Measurements from ENCODE around the gene ZBTB20.
A peak's percentile ranks its signal among the peaks of the same experiment; 100 is the strongest.

Gene ZBTB20

GRCh38 chr3:114886905-114887304, 260.2 kb downstream of the ZBTB20 start:
- in situ Hi-C loops (cut with MboI; ENCODE audit: low pct_unique_long_range_greater_than_20kb, low sequenced_read_pairs) = no loop called here
- DNase-seq = no peak

DNA sequence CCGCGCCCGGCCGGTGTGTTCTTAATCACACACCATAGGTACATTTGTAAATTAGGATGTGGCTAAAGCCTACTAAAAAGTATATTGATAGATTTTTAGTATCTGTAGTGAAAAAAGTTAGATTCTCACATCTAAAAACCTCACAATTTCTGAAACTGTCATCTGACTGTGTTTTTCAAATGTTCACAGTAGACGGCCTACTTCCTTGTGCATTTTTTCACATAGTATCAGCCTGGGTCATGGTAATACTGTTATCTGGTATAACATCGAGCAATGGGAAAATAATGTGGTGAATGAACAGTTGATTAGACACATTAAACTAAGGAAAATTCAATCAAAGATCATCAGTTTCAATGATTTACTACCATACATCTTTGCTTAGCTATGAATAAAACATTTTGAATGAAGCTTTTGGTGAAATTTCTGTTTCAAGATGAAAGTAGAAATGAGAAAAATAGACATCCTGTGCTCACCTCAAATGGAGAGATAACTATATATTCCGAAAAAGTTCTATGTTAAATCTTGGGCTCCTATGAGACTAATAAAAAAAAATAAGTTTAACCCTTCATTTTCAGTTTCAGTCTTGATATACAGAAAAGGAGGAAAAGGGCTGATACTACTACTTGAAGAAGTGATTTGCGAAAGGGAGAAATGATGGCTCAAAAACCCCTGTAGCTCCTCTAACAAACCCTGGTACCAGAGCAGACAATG, 262.7 kb downstream of the ZBTB20 start:
- in situ Hi-C loops (cut with MboI; ENCODE audit: low pct_unique_long_range_greater_than_20kb, low sequenced_read_pairs) = no loop called here

GRCh38 chr3:114880078-114880477, 267.0 kb downstream of the ZBTB20 start:
- in situ Hi-C loops (cut with MboI; ENCODE audit: low pct_unique_long_range_greater_than_20kb, low sequenced_read_pairs) = no loop called here
- no peak for DNase-seq

More for the DNA sequence above, 262.7 kb downstream of the ZBTB20 start:
- DNase-seq = no peak

GRCh38 chr3:114879059-114880031, 267.7 kb downstream of the ZBTB20 start:
- DNase-seq = peak; percentile 57
- in situ Hi-C loops (cut with MboI; ENCODE audit: low pct_unique_long_range_greater_than_20kb, low sequenced_read_pairs) = no loop called here

DNA sequence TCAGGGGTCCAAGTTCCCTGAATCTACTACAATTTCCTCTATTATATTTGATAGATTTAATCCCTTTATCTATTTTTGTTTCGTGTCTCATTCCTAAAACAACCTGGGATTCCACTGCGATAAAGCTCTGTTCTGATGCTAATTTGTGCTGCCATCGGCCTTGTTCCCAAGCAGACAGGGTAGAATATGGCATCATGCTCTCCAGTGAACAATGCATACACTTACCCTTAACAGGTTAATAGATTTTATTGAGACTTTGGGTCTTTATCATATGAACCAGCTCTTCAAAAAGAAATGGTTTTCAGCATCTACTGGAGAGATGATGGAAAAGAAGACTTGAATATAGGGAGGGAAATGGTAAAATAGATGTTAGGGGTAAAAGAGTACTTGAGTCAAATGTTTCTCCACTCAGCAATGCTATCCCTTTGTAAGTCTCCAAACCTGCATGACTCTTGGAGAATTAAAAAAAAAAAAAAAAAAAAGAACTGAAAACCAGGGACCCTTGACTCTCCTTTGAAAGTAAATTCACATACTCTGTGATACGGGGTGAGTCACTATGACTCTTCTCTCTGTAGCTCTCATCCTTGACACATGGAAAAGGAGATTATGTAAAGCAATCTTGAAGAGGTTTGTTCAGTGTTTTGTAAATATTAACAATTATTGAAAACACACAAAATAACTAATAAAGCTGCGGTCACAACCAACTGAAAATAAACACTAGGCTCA, 268.8 kb downstream of the ZBTB20 start:
- in situ Hi-C loops (cut with MboI; ENCODE audit: low pct_unique_long_range_greater_than_20kb, low sequenced_read_pairs) = no loop called here
- no peak for DNase-seq

DNA sequence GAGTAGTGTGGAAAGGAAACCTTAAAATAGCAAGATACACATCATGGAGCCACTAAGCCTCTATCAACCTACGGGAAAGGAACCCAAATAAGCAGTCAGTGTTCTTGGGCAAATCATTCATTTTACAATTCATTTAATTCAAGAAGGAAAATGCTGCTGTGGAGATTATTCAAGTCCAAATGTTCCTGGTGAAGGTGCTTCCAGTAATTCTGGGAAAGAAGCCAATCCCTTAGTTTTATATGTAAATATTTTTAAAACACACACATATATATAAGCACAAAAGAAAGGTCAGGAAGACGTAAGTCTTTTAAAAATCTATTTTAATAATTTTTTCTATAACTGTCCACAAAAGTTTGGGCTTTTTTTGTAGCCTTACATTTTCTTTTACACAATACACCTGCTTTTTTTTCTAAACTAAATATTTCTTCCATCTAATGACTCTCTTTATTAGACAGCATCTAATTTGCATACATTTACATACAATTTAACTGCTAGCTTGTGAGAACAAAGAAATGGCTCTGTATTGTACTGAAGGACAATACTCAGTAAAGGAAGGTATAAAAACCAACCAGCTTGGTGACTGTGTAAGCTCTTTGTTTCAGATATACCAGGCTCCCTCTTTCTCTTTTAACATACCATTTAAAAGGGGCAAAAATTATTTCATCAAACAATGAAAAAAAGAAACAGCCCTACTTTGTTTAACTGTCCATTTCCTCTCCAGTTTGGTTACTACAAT, 269.5 kb downstream of the ZBTB20 start:
- in situ Hi-C loops (cut with MboI; ENCODE audit: low pct_unique_long_range_greater_than_20kb, low sequenced_read_pairs) = no loop called here
- DNase-seq = no peak

DNA sequence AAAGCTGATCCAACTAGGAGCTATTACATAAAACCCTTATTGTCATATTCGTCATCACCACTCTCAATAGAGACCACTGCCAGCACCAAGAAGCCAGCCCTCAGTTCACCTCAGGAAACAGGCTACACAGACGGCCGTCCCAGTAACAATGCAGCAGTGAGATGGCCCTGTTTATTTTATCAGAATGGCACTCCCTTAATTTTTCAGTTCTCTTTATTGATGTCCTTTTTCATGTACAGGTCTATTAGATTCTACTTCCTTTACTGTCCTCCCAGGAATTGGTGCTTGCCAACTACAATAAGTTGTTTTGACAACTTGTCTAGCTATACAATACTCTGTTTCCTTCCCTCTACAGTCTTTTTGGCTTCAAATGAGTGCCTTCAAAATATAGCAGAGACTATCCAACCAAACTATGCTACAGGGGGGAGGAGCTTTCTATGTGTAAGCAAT, 272.5 kb downstream of the ZBTB20 start:
- in situ Hi-C loops (cut with MboI; ENCODE audit: low pct_unique_long_range_greater_than_20kb, low sequenced_read_pairs) = no loop called here
- DNase-seq = no peak

DNA sequence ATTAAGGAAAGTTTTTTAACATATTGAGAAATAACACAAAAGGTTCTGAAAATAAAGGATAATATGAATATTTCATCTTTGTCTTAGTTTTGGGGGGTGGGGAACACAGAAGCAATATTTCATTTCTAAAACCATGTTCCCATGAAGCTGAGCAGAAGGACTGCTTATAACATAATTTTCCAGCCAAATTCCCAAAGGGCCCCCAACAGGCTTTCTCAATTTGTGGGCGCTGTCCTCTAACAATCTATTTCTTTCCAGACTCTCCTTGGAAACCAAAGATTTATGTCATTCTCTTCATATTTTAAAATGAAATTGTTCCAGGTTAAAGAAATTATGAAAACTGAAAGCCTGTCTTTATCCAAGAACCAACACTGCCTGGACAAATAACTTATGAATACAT, 273.5 kb downstream of the ZBTB20 start:
- in situ Hi-C loops (cut with MboI; ENCODE audit: low pct_unique_long_range_greater_than_20kb, low sequenced_read_pairs) = no loop called here
- no peak for DNase-seq

DNA sequence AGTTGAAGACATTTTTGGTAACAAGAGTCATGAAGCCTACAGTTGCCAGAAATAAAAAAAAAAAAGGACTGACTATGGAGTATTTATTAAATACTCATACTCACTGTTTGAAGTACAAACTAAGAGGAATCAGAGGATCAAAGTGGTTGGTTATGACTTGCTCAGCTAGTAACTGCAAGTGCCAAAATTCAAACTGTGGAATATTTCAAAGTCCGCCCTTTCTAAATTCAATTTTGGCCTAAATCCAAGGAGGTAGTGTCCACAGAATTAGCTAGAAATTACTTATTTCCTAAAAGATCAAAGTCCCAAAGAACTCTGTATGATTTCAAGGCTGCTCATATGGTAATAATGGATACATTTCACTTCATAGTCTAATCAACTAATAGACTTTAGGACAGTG, 274.5 kb downstream of the ZBTB20 start:
- in situ Hi-C loops (cut with MboI; ENCODE audit: low pct_unique_long_range_greater_than_20kb, low sequenced_read_pairs) = no loop called here

DNA sequence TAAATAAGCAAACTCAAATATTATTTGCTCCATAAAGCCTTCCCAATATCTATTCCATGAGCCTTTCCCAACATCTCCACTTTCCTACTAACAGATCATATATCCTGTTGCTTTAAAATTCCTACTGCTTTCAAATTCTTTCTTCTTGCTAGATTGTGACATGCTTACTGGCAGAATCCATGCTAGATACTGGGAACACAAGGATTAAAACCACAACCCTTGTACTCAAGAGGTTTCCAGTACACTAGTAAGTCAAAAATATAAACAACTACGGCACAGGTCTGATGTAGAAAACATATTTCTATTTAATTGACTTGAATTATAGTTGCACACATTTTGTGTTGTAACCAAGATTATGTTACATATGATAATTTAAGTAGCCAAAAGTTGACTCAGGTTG, 275.0 kb downstream of the ZBTB20 start:
- no peak for DNase-seq
- in situ Hi-C loops (cut with MboI; ENCODE audit: low pct_unique_long_range_greater_than_20kb, low sequenced_read_pairs) = no loop called here

More for the DNA sequence above, 274.5 kb downstream of the ZBTB20 start:
- no peak for DNase-seq

DNA sequence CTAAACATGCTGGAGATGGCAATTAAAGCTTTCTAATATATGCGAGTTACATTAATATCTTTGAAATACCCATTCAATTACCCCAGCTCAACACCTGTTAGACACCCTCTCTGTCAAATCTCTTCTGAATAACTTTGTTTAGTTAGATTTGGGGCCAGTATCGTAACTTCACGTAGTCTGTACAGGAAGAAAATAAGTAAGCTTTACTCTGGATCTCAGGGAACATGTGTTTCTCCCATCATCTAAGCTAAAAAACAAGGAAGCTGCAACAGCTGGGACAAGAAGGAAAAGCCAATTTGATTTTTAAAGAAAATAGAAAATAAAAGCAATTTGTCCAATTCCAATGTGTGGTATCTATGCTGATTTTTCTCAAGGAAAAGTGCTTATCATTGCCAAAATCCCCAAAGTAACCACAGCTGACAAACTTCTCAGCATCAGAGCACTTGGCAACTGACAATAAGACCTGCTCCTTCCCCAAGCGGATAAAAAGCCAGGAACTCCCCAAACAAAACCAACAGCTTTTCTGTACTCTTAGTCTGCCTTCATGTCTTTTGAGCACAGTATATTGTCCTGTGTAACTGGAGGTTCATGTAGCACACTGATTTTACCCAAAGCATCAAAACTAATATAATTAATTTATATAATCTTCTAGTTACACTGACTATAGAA, 279.1 kb downstream of the ZBTB20 start:
- in situ Hi-C loops (cut with MboI; ENCODE audit: low pct_unique_long_range_greater_than_20kb, low sequenced_read_pairs) = no loop called here
- no peak for DNase-seq

DNA sequence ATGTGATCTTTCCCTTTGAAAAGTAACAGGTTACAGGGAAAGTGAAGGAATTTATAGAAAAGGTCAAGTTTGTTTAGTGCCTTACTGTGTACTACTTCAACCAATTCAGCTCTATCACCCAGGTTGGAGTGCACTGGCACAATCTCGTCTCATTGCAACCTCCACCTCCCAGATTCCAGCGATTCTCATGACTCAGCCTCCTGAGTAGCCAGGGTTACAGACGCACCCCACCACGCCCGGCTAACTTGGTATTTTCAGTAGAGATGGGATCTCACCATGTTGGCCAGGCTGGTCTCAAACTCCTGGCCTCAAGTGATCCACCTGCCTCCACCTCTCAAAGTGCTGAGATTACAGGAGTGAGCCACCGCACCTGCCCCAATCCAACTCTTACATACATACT, 279.7 kb downstream of the ZBTB20 start:
- in situ Hi-C loops (cut with MboI; ENCODE audit: low pct_unique_long_range_greater_than_20kb, low sequenced_read_pairs) = no loop called here
- DNase-seq = no peak

- in situ Hi-C loops (cut with MboI; ENCODE audit: low pct_unique_long_range_greater_than_20kb, low sequenced_read_pairs) = no loop called here
- DNase-seq = no peak
Measured at GRCh38 chr3:114866430-114866829, 280.7 kb downstream of the ZBTB20 start.

GRCh38 chr3:114864970-114865369, 282.1 kb downstream of the ZBTB20 start:
- DNase-seq = no peak
- in situ Hi-C loops (cut with MboI; ENCODE audit: low pct_unique_long_range_greater_than_20kb, low sequenced_read_pairs) = no loop called here

- no peak for DNase-seq
- in situ Hi-C loops (cut with MboI; ENCODE audit: low pct_unique_long_range_greater_than_20kb, low sequenced_read_pairs) = no loop called here
Measured at GRCh38 chr3:114863848-114864247, 283.2 kb downstream of the ZBTB20 start.

DNA sequence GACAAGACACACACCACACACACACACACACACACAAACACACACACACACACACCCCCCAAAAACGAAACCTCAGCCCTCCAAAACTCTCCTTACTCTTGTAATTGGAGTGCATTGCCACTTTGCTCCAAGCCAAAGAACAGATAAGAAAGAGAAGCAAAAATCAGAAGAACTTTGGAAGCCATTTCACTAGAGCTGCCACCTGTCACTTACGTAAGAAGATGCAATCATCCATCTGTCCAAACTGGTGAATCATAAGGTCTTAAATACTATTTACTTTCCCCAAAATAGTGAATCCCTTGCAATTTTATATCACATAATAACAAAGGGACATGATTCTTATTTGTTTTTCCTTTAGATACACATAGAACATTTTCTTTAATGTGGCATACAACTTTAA, 285.4 kb downstream of the ZBTB20 start:
- in situ Hi-C loops (cut with MboI; ENCODE audit: low pct_unique_long_range_greater_than_20kb, low sequenced_read_pairs) = no loop called here
- DNase-seq = no peak

DNA sequence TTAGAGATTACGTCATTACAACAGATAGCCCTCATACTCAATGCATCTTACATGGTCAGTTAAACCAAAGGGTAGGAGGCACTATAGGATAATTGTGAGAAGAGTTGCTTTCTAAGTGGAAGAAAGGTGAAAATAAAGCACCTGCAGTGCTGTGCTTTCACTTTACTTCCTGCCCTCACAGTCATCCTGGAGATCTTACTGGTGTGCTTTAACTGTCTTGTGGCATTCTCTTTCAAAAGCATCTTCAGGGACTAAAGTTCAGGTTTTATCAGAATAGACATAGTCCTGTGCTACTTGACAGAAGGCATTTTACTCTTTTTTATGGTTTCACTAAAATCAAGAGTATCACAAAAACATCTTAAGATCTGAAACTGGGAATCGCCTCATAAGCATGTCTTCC, 286.6 kb downstream of the ZBTB20 start:
- no peak for DNase-seq
- in situ Hi-C loops (cut with MboI; ENCODE audit: low pct_unique_long_range_greater_than_20kb, low sequenced_read_pairs) = no loop called here

DNA sequence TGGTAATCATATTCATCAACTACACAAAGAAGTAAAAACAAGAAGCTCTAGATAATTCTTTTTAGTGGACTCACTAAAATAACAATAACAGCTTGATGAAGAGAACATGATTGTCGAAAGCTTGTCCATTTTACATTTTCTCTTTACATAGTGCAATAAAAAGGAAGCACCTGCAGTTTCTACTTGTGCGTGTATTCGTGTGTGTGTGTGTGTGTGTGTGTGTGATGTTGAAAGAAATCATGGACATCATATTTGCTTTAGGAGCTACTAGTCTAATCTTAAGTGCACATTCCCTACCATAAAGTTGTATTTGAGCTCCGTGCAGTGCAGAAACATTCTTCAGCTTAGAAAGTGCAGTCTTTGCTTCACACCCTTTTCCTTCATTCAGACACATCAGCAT, 288.8 kb downstream of the ZBTB20 start:
- DNase-seq = no peak
- in situ Hi-C loops (cut with MboI; ENCODE audit: low pct_unique_long_range_greater_than_20kb, low sequenced_read_pairs) = no loop called here

GRCh38 chr3:114857299-114857701, 289.8 kb downstream of the ZBTB20 start:
- in situ Hi-C loops (cut with MboI; ENCODE audit: low pct_unique_long_range_greater_than_20kb, low sequenced_read_pairs) = no loop called here

More at GRCh38 chr3:114857299-114857701, 289.8 kb downstream of the ZBTB20 start:
- no peak for DNase-seq
